Stimulated activated effector memory CD8-positive, alpha-beta T cell treated with anti-CD3 and anti-CD28 coated beads, Interleukin-12 subunit alpha, Interleukin-12 subunit beta, amount 100 ng/mL, for 72 hours (primary cell): Measurements from ENCODE around the gene MAD1L1.
A peak's percentile ranks its signal among the peaks of the same experiment; 100 is the strongest.
"Not testable (repeated sequence)": the region's sequence is repeated elsewhere in the genome, so short reads cannot be mapped to it uniquely, and the experiment has no call there.

ENCODE experiments used
- ATAC-seq: fragments of 150-1000 bp; cut with Tn5 transposase; 2 replicates; pipeline ENCODE4 v1.10.0; 2021
- DNase-seq, 2 donors: peaks; one replicate each; pipeline ENCODE4 v3.0.0; 2021 to 2022; ENCODE audit warnings: low spot score in 2 of 2
- H3K27ac Mint-ChIP-seq: one replicate; pipeline ENCODE4 v1.8.0; 2022; ENCODE audit warnings: mild to moderate bottlenecking, mixed read lengths
- H3K36me3 Mint-ChIP-seq: one replicate; pipeline ENCODE4 v1.8.0; 2022; ENCODE audit warnings: mild to moderate bottlenecking, mixed read lengths
- H3K4me1 Mint-ChIP-seq: one replicate; pipeline ENCODE4 v1.8.0; 2022; ENCODE audit warnings: mixed read lengths
- H3K4me3 Mint-ChIP-seq: one replicate; pipeline ENCODE4 v1.8.0; 2022; ENCODE audit warnings: mild to moderate bottlenecking, mixed read lengths
- H3K9me3 Mint-ChIP-seq: one replicate; pipeline ENCODE4 v1.8.0; 2022; ENCODE audit warnings: mixed read lengths

The MAD1L1 gene

DNA sequence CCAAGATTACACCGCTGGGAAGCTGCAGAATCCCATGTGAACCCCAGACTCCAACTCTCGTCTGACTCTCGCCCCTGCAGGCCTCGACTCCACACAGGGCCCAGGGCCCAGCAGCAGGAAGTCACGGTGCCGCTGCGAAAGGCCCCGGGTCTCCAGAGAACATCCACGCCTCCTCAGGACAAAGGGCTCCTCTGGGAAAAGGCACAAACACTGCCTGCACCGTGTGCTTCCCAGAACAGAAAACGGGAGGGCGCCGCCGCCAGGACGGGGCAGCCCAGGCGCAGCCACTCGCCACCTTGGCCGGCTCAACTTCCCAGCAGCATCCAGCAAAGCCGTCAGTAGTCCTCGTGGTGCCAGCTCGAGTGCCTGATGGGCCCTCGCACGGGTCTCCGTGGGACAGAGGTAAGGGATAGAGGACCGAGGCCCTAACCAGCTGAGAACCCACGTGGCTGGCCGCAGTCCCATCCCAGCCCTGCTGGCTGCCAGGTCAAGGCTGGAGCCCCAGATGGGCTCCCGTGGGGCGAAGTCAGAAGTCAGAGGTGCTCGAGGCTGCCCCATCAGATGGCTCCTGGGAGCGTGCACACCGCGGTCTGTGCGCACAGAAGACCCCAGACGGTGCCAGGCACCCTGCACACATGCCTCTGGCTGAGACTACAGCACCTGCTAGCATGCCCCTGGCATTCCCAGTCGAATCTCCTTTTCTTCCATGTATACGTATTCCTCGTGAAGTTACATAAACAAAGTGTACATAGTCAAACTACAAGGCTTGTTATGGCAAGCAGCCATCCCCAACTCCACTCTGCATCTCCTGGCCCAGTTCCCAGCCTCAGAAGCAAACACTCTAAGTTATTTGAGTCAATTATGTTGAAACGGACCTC is 60.2 kb downstream of the MAD1L1 start:
- no peaks in the 10 kb centered on the region for H3K9me3 Mint-ChIP-seq
- ATAC-seq, result no peak
- no peak overlapping the region for H3K4me3 Mint-ChIP-seq
- H3K27ac Mint-ChIP-seq, result peak overlapping the region; percentile 32
- DNase-seq, result no peak
- H3K36me3 Mint-ChIP-seq, result peaks cover 12% of the 10 kb centered on the region
- H3K4me1 Mint-ChIP-seq, result peaks cover 11% of the 10 kb centered on the region

DNA sequence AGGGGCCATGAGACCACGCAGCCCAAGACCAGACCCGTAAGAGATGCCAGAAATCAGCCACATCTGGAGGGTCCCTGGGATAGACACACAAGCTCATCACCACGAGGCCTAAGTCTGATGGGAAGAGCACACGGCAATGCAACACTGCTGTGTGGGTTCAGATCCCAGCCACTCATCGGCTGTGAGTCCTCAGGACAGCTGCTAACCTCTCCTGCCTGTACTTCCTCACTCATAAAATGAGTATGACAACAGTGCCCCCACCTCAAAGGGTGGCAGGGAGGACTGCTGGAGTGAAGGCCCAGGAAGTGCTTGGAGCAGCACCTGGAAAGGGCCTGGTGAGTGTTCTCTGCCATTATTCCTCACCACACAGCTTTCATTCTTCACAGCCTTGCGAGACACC is 60.9 kb downstream of the MAD1L1 start:
- no peak for ATAC-seq
- H3K4me3 Mint-ChIP-seq, result no peak overlapping the region
- peaks cover 11% of the 10 kb centered on the region for H3K4me1 Mint-ChIP-seq
- peaks cover 14% of the 10 kb centered on the region for H3K36me3 Mint-ChIP-seq
- H3K9me3 Mint-ChIP-seq, result no peaks in the 10 kb centered on the region
- no peak for DNase-seq
- no peak overlapping the region for H3K27ac Mint-ChIP-seq

DNA sequence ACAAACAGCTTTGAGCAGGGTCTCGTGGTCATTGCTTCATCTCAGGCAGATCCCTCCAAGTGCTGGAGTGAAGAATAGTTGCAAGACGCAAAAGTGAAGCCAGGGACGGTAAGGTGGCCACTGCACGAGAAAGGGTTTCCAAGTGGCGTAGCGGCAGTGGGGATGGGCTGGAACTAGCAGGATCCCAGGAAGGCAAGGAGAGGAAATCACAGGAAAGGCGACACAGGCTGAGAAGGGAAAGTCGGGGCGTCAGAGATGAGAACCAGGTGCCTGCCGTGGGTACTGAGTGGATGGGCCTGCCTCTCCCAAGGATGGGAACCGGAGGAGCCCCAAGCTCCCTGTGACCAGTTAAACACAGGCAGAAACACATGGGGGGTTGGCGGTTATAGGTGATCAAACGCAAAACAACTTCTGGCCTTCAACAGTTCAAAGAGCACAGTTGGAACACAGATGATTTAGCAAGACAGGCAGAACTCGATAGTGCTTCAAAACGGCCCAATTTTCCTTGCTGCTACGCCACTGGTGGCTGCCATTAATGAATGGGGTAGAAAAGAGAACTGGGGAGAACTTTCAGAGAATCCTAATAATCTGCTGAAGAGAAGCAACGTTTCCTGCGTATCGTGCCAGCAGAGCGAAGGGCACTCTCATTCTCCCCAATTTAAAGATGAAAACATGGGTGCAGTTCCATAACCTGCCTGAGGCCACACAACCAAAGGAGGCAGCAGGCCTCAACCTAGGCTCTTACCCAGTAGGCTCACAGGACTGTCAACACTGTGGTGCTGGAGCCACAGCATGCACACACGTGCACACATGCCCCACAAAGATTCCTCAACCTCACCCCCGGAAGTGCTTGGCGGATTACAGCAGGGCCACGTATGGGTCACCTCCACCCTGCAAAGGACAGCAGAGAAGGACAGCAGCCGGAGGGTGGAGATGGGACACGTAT is 61.9 kb downstream of the MAD1L1 start:
- H3K36me3 Mint-ChIP-seq, result peaks cover 14% of the 10 kb centered on the region
- peak overlapping the region; percentile 66 for H3K27ac Mint-ChIP-seq
- peaks cover 11% of the 10 kb centered on the region for H3K4me1 Mint-ChIP-seq
- DNase-seq (no peak), ATAC-seq (no peak)
- H3K4me3 Mint-ChIP-seq, result no peak overlapping the region
- H3K9me3 Mint-ChIP-seq, result no peaks in the 10 kb centered on the region

DNA sequence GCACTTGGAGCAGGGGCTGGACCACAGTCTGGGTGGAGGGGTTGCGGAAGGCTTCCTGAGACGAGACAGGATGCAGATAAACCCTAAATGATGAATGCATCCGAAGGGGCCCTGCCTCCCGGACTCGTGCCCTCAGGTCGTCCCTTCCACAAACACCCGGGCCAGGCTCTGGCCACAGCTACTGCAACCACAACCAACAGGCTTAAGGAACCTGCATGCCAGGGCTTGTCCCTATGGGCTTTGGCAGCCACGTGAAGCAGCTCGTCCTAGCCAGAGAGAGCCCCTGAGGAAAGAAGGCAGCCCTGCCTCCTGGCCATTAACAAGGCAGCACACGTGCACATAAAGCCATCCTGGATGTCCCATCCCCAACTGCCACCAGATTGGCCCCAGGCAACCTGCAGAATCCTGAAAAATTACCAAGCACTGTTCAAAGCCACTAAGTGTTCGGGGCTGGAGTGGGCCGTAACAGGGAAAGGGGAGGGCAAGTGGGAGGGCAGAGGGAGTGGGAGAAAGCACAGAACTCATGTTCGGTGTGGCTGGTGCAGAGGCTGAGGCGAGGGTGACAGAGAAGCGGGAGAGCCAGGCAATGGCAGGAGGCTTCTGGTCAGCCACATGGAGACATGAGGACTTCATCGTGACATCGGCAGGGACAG is 62.7 kb downstream of the MAD1L1 start:
- DNase-seq (no peak), ATAC-seq (no peak)
- H3K9me3 Mint-ChIP-seq, result no peaks in the 10 kb centered on the region
- H3K4me1 Mint-ChIP-seq, result peaks cover 11% of the 10 kb centered on the region
- H3K4me3 Mint-ChIP-seq, result no peak overlapping the region
- H3K27ac Mint-ChIP-seq, result no peak overlapping the region
- peaks cover 14% of the 10 kb centered on the region for H3K36me3 Mint-ChIP-seq

DNA sequence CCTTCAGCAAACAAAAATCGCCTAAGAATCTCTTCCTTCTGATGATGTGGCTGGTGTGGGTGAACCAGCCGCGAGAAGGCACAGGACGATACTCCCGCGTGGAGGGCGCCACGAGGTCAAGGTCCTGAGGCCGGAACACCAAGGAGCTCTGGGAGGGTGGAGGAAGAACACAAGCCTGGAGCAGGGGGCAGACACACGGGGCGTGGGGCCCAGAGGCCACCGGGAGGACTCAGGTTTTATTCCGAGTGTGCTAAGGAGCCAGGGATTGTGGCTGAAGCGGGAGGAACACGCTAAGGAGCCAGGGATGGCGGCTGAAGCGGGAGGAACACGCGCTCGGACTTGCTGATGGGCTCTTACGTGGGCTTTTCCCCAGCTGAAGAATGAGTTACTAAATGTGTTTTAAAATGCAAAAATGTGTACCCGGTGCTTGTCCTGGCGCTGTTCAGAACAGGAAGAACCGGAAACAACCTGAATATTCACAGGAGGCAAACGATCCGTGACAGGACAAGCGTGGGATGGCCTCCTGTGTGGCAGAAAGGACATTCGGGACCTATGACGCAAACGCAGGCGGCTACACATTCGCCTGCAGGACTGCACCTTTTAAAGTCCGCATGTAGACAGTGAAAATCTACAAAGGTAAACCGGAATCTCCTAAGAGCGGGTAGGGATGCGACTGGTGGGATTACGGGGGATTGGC is 64.0 kb downstream of the MAD1L1 start:
- DNase-seq, result no peak
- Mint-ChIP-seq H3K9me3 (no peaks in the 10 kb centered on the region), H3K27ac (no peak overlapping the region), H3K4me1 (peaks cover 9% of the 10 kb centered on the region), H3K36me3 (peaks cover 9% of the 10 kb centered on the region), H3K4me3 (no peak overlapping the region)
- ATAC-seq, result no peak

DNA sequence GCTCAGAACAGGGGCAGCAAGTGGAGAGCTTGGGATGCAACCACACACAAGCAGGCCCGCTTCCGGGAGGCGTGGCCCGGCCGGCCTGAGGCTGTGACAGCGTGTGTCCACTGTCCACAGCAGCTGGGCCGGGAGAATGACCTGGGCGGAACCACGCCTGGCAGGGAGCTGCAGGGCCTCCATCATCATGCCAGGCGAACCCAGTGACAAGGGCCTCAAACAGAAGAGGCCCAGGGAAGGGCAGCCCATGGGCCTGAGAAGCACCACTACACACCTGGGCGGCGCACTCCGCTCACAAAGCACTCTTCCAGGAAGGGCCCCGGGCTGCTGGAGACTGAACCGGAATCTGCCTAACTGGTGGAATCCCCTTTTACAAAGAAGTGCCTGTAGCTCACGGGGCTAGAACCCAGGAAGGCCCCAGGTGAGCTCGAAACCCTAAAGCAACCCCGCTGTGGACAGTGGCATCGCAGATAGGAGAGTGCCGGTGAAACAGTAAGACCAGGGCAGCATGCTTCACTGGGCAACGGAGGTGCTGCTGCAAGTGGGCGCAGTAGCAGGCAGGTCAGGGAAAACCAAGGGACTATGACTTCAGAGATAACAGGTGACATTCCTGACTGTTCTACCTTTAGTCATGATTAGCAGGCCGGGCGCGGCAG is 66.0 kb downstream of the MAD1L1 start:
- Mint-ChIP-seq H3K9me3 (no peaks in the 10 kb centered on the region), H3K27ac (no peak overlapping the region), H3K4me3 (no peak overlapping the region), H3K4me1 (no peaks in the 10 kb centered on the region), H3K36me3 (peaks cover 5% of the 10 kb centered on the region)
- DNase-seq (no peak), ATAC-seq (no peak)

DNA sequence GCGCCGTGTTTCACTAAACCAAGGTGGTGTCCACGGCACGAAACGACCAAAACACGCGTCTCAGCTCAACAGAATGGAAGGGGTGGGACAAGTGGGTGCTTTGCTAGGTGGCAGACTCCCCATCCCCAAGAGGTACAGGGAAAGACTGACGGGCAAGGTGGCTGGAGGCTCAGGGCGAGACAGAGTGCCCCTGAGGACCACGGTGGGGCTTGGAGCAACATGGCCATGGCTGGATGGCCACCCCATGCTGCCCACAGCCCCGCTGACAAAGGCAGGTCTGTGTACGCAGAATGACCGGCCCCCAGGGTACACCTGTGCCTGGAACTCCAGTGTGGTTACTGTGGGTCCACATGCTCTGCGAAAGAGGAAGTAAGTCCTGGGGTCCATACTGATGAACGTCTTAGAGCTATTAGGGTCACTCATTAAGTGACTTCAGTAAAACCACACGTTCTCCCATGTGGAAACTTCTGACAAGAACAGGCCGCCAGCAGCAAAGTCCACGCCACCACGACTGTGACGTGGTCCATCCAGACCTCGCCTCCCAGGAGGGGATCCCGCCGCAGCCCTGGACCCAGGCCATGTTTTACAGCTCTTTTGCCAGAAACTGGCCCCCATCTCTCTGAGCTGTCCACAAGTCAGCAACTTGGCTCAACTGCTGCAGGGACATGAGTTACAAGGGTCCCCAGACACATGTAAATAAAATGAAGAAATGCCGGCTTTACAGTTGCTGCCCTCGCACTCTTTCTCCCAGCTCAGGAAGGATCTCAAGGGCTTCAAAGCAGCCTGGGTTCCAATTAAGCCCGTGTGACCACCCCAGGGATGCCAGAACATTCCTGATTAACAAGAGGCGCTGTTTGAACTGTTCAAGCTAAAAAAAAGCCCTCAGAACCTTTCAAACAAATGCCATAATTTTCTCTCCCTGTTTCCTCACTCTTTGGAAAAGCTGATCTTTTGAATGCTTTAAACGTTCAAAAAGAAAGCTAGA is 66.8 kb downstream of the MAD1L1 start:
- no peaks in the 10 kb centered on the region for H3K9me3 Mint-ChIP-seq
- peaks cover 5% of the 10 kb centered on the region for H3K36me3 Mint-ChIP-seq
- no peak overlapping the region for H3K4me3 Mint-ChIP-seq
- DNase-seq, result no peak
- no peak for ATAC-seq
- H3K4me1 Mint-ChIP-seq, result no peaks in the 10 kb centered on the region
- no peak overlapping the region for H3K27ac Mint-ChIP-seq

DNA sequence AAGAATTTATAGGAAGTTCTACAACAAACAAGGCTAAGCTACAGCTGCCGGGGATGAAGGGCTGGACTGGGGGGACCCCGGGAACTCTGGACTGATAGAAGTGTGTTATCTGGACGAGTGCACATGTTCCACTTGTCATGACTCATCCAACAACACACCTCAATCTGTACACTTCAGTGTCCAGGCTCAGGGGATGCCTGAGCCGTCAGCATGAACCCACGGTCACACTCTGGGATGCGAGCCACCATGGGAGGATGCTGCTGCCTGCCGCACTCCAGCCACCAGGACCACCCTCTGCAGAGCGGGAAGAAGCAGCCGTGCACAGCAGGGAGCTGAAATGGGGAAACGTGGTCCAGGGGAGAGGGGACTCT is 67.5 kb downstream of the MAD1L1 start:
- Mint-ChIP-seq H3K27ac (peak overlapping the region; percentile 40), H3K4me3 (no peak overlapping the region), H3K36me3 (peaks cover 5% of the 10 kb centered on the region), H3K9me3 (no peaks in the 10 kb centered on the region), H3K4me1 (no peaks in the 10 kb centered on the region)
- no peak for ATAC-seq
- no peak for DNase-seq

DNA sequence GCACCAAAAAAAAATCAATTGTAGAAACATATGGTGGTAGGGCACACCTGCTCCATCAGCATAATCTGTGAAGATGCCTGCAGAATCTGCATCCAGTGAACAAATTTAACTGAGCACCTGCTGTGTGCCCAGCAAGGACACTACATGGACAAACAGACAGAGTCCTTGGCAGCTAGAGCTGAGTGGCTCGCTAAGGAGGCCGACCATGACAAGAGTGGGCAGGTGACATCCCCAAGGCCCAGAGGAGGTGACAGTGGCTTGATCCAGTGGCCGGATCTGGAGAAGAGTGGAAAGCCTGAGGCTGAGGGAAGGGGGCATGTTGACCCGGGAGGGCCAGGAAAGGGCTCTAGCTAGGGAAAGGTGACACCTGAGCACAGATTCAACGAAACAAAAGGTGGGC is 68.1 kb downstream of the MAD1L1 start:
- Mint-ChIP-seq H3K4me1 (no peaks in the 10 kb centered on the region), H3K4me3 (no peak overlapping the region), H3K27ac (peak overlapping the region; percentile 40), H3K9me3 (no peaks in the 10 kb centered on the region), H3K36me3 (peaks cover 5% of the 10 kb centered on the region)
- DNase-seq, result no peak
- no peak for ATAC-seq

DNA sequence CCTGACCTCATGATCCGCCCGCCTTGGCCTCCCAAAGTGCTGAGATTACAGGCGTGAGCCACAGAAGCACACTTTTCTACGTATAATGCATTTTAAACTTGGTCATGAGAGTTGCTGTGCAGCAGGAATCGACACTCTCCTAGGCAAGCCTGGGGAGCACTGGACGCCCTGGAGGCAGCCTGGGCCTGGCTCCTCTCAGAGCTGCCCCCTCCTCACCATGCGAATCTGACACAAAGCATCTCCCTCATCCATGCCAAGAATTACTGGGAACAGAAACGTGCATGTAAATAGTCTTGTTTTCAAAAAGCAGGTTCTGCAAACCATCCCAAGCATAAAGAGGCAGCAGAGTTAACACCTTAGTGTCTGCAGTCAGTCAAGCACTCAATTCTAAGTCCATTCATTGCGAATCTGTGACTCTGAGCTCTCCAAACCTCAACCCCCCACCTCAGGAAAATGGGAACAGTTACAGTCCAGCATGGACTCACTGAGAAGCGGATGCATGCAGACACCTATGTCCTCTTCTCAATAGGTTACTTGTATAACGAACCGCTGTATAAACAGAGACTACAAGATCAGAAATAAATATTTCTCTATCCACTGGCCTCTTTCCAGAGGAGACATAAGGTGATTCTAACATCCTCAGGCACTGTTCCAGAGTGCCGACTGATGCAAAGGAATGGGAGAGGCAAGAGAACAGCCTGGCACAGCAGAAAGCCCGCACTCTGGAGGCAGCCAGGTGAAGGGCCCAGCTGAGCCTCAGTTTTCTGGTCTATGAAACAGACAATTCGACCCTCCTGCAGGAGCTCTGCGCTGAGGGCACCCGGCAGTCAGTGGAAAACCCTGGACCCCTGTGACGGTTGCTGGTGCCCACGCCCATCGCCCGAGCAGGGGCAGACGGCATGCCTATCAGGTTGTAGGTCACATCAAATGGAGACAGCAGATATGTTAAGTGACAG is 68.9 kb downstream of the MAD1L1 start:
- no peaks in the 10 kb centered on the region for H3K9me3 Mint-ChIP-seq
- H3K36me3 Mint-ChIP-seq, result peaks cover 5% of the 10 kb centered on the region
- no peaks in the 10 kb centered on the region for H3K4me1 Mint-ChIP-seq
- no peak for DNase-seq
- H3K27ac Mint-ChIP-seq, result no peak overlapping the region
- no peak for ATAC-seq
- H3K4me3 Mint-ChIP-seq, result no peak overlapping the region

DNA sequence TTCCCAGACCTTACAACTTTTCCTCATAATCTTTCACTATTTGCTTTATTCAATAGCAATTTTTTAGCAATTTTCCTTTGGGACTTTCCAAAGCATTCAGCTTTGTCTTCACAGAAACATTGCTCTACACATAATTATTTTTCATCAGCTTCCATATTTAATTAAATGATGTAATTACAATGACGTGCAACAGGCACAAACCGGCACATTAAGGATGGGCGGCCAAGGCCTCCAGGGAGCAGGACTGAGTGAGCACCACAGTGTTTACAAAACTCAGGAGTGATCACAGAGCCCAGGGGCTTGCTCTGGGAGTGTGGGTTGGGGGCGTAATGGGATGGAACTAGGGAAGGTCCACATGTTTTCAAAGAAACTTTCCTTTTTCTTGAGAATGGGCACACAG is 69.8 kb downstream of the MAD1L1 start:
- Mint-ChIP-seq H3K4me1 (no peaks in the 10 kb centered on the region), H3K36me3 (peaks cover 5% of the 10 kb centered on the region), H3K4me3 (no peak overlapping the region), H3K27ac (no peak overlapping the region), H3K9me3 (no peaks in the 10 kb centered on the region)
- DNase-seq, result no peak
- no peak for ATAC-seq

DNA sequence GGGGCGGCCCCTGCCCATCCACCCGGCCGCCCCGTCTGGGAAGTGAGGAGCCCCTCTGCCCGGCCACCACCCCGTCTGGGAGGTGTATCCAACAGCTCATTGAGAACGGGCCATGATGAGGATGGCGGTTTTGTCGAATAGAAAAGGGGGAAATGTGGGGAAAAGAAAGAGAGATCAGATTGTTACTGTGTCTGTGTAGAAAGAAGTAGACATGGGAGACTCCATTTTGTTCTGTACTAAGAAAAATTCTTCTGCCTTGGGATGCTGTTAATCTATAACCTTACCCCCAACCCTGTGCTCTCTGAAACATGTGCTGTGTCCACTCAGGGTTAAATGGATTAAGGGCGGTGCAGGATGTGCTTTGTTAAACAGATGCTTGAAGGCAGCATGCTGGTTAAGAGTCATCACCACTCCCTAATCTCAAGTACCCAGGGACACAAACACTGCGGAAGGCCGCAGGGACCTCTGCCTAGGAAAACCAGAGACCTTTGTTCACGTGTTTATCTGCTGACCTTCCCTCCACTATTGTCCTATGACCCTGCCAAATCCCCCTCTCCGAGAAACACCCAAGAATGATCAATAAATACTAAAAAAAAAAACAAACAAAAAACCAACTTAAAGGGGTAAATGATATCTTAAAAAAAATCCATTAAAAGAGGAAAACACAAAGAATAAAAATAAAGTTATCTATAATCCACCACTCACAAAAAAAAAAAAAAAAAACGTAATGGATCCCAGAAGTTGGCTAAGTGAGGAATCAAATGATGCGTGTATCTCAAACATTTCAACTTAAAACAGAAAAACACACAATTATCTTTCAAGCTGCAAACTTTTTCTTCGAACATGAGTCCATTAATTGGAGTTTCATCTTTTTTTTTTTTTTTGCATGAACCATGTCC is 70.5 kb downstream of the MAD1L1 start:
- not testable (repeated sequence) for H3K4me3 Mint-ChIP-seq, H3K4me1 Mint-ChIP-seq, H3K9me3 Mint-ChIP-seq, DNase-seq, H3K27ac Mint-ChIP-seq, H3K36me3 Mint-ChIP-seq, ATAC-seq
